Measurements from ENCODE around the gene MIAT.
A peak's percentile ranks its signal among the peaks of the same experiment; 100 is the strongest.

MIAT gene

GRCh38 chr22:26660961-26661578, 3.7 kb downstream of the MIAT start:
- H3K36me3 ChIP-seq (ENCODE audit: control insufficient read depth, insufficient read depth, low read length): no peaks in the 10 kb centered on the region
- no peak overlapping the region for H3K4me3 ChIP-seq (ENCODE audit: low read length)
- H3K27me3 ChIP-seq (ENCODE audit: control insufficient read depth, insufficient read depth, low read length): peaks cover 10% of the 10 kb centered on the region
- no peak overlapping the region for H3K27ac ChIP-seq (ENCODE audit: low read depth, low read length)
- H3K4me1 ChIP-seq (ENCODE audit: control insufficient read depth, insufficient read depth, low read length): peaks cover 4% of the 10 kb centered on the region
- H3K9ac ChIP-seq (ENCODE audit: low read length): no peak overlapping the region

- H3K36me3 ChIP-seq (ENCODE audit: control insufficient read depth, insufficient read depth, low read length): no peaks in the 10 kb centered on the region
- H3K27ac ChIP-seq (ENCODE audit: low read depth, low read length): no peak overlapping the region
Measured at GRCh38 chr22:26662160-26662559, 4.8 kb downstream of the MIAT start.

DNA sequence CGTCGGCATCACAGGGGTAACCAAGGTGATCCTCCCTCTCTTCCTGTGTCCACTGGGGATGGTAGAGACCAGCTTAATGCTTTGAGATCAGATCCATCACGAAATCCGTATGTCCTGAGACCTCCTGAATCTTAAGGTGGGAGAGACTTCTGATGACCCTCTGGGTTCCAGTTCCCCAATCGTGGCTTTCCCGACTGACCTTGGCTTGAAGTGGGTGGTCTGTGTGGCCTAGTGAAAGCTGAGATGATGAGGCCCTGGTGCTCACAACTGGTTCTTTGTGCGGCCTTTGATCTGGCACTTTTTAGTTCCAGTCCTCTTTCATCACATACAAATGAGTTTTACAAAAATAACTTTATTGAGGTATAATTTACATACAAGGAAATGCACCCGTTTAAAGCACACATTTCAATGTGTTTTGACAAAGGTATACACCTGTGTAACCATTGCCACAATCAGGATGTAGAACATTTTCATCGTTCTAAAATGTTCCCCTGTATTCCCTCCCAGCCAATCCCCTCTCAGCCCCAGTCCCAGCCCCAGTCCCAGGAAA, 6.1 kb downstream of the MIAT start:
- Histone ChIP-seq H3K27me3 (ENCODE audit: control insufficient read depth, insufficient read depth, low read length) (peaks cover 1% of the 10 kb centered on the region), H3K27ac (ENCODE audit: low read depth, low read length) (no peak overlapping the region), H3K9ac (ENCODE audit: low read length) (no peak overlapping the region), H3K4me3 (ENCODE audit: low read length) (no peak overlapping the region), H3K36me3 (ENCODE audit: control insufficient read depth, insufficient read depth, low read length) (no peaks in the 10 kb centered on the region), H3K4me1 (ENCODE audit: control insufficient read depth, insufficient read depth, low read length) (no peaks in the 10 kb centered on the region)

More at GRCh38 chr22:26662160-26662559, 4.8 kb downstream of the MIAT start:
- Histone ChIP-seq H3K27me3 (ENCODE audit: control insufficient read depth, insufficient read depth, low read length) (peaks cover 10% of the 10 kb centered on the region), H3K4me3 (ENCODE audit: low read length) (no peak overlapping the region), H3K9ac (ENCODE audit: low read length) (no peak overlapping the region), H3K4me1 (ENCODE audit: control insufficient read depth, insufficient read depth, low read length) (peaks cover 4% of the 10 kb centered on the region)

GRCh38 chr22:26665813-26666231, 8.4 kb downstream of the MIAT start:
- Histone ChIP-seq H3K27me3 (ENCODE audit: control insufficient read depth, insufficient read depth, low read length) (no peaks in the 10 kb centered on the region), H3K4me3 (ENCODE audit: low read length) (no peak overlapping the region), H3K4me1 (ENCODE audit: control insufficient read depth, insufficient read depth, low read length) (no peaks in the 10 kb centered on the region), H3K36me3 (ENCODE audit: control insufficient read depth, insufficient read depth, low read length) (no peaks in the 10 kb centered on the region), H3K27ac (ENCODE audit: low read depth, low read length) (no peak overlapping the region), H3K9ac (ENCODE audit: low read length) (no peak overlapping the region)

GRCh38 chr22:26667140-26667539, 9.8 kb downstream of the MIAT start:
- Histone ChIP-seq H3K36me3 (ENCODE audit: control insufficient read depth, insufficient read depth, low read length) (no peaks in the 10 kb centered on the region), H3K27me3 (ENCODE audit: control insufficient read depth, insufficient read depth, low read length) (no peaks in the 10 kb centered on the region), H3K27ac (ENCODE audit: low read depth, low read length) (no peak overlapping the region), H3K9ac (ENCODE audit: low read length) (no peak overlapping the region), H3K4me1 (ENCODE audit: control insufficient read depth, insufficient read depth, low read length) (peaks cover under 1% of the 10 kb centered on the region), H3K4me3 (ENCODE audit: low read length) (no peak overlapping the region)

- H3K4me3 ChIP-seq (ENCODE audit: low read length): no peak overlapping the region
- H3K36me3 ChIP-seq (ENCODE audit: control insufficient read depth, insufficient read depth, low read length): no peaks in the 10 kb centered on the region
- H3K27me3 ChIP-seq (ENCODE audit: control insufficient read depth, insufficient read depth, low read length): no peaks in the 10 kb centered on the region
- H3K9ac ChIP-seq (ENCODE audit: low read length): no peak overlapping the region
- H3K27ac ChIP-seq (ENCODE audit: low read depth, low read length): no peak overlapping the region
- peaks cover 9% of the 10 kb centered on the region for H3K4me1 ChIP-seq (ENCODE audit: control insufficient read depth, insufficient read depth, low read length)
Measured at GRCh38 chr22:26669060-26669481, 11.7 kb downstream of the MIAT start.

DNA sequence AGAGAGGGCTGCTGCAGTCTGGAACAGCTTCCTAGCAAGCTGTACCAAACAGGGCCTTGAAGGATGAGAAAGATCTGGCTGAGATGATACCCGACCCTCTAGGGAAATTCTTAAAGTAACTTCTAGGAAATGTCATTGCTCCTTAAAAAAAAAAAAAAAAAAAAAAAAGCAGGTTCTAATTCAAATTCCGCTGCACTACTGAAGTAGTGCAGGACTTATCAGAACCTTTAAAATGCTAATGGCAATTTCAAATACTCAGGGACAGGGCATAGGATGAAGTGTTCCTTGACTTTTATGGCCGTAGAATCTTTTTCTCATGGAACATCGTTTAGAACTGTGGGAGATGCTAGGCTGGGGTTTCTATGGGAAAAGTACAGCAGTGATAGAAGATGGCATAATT, 13.1 kb downstream of the MIAT start:
- Histone ChIP-seq H3K9ac (ENCODE audit: low read length) (no peak overlapping the region), H3K27ac (ENCODE audit: low read depth, low read length) (no peak overlapping the region), H3K27me3 (ENCODE audit: control insufficient read depth, insufficient read depth, low read length) (no peaks in the 10 kb centered on the region), H3K36me3 (ENCODE audit: control insufficient read depth, insufficient read depth, low read length) (no peaks in the 10 kb centered on the region), H3K4me3 (ENCODE audit: low read length) (no peak overlapping the region), H3K4me1 (ENCODE audit: control insufficient read depth, insufficient read depth, low read length) (peaks cover 9% of the 10 kb centered on the region)

DNA sequence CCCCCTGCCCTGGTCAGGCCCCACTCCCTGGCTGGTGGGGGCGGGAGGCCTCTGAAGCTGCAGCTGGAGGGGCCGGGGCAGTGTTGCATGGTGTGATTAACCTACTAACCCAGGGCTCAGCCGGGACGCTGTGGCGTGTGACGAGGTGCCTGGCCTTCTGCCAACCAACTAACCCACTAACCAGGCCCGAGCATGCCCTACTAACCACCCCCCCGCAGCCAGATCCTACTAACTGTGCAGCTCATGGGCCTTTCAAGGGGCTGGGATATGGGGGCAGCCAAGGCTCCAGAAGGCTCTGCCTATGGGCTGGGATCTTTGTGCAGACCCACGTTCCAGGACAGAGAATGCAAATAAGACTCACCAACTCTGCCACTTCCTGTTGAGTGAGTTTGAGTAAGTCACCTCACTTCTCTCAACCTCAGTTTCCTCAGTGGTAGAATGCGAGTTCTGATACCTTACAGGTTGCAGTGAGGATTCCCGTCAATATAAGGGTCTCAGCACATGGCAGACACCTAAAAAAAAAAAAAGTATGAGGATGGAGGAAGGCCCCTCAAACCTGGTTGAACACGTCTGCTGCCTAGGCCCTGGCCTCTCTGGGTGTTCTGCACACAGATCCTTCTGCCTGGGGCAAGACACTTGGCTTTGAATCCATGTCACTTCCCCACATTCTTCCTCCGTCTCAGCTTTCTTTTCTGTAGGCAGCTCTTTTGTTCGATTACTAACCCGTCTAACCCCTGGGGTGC, 14.1 kb downstream of the MIAT start:
- Histone ChIP-seq H3K27ac (ENCODE audit: low read depth, low read length) (no peak overlapping the region), H3K4me1 (ENCODE audit: control insufficient read depth, insufficient read depth, low read length) (peaks cover 9% of the 10 kb centered on the region), H3K4me3 (ENCODE audit: low read length) (no peak overlapping the region), H3K27me3 (ENCODE audit: control insufficient read depth, insufficient read depth, low read length) (no peaks in the 10 kb centered on the region), H3K9ac (ENCODE audit: low read length) (no peak overlapping the region), H3K36me3 (ENCODE audit: control insufficient read depth, insufficient read depth, low read length) (no peaks in the 10 kb centered on the region)

DNA sequence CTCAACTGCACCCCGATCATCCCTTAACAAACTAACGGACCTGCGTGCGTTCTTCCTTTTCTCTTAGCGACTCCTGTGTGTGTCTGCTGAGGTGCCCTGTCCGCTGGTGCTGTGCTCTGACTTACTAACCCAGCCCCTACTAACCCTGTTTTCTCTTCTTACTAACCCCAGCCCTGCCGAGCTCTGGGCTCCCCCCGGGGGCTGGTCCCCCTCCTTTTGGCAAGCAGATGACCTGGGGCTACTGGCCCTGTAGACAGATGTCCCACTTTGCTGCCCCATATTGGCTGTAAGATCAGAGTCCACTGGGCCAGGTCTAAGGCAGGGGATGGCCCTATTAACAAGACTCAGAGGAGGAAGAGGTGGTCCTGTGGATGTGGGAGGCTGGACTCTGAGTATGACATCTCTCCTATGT, 14.7 kb downstream of the MIAT start:
- Histone ChIP-seq H3K4me3 (ENCODE audit: low read length) (peak overlapping the region; percentile 93), H3K27me3 (ENCODE audit: control insufficient read depth, insufficient read depth, low read length) (no peaks in the 10 kb centered on the region), H3K9ac (ENCODE audit: low read length) (peak overlapping the region; percentile 7), H3K36me3 (ENCODE audit: control insufficient read depth, insufficient read depth, low read length) (no peaks in the 10 kb centered on the region), H3K4me1 (ENCODE audit: control insufficient read depth, insufficient read depth, low read length) (peaks cover 9% of the 10 kb centered on the region), H3K27ac (ENCODE audit: low read depth, low read length) (peak overlapping the region; percentile 88)

- Histone ChIP-seq H3K9ac (ENCODE audit: low read length) (peak overlapping the region; percentile 85), H3K27ac (ENCODE audit: low read depth, low read length) (peak overlapping the region; percentile 88), H3K4me3 (ENCODE audit: low read length) (peak overlapping the region; percentile 93), H3K36me3 (ENCODE audit: control insufficient read depth, insufficient read depth, low read length) (no peaks in the 10 kb centered on the region), H3K27me3 (ENCODE audit: control insufficient read depth, insufficient read depth, low read length) (no peaks in the 10 kb centered on the region), H3K4me1 (ENCODE audit: control insufficient read depth, insufficient read depth, low read length) (peaks cover 9% of the 10 kb centered on the region)
Measured at GRCh38 chr22:26672590-26673468, 15.4 kb downstream of the MIAT start.

GRCh38 chr22:26673486-26673885, 16.1 kb downstream of the MIAT start:
- H3K4me1 ChIP-seq (ENCODE audit: control insufficient read depth, insufficient read depth, low read length): peaks cover 9% of the 10 kb centered on the region

More at GRCh38 chr22:26673486-26673885, 16.1 kb downstream of the MIAT start:
- H3K27me3 ChIP-seq (ENCODE audit: control insufficient read depth, insufficient read depth, low read length): no peaks in the 10 kb centered on the region
- H3K4me3 ChIP-seq (ENCODE audit: low read length): peak overlapping the region; percentile 93
- H3K9ac ChIP-seq (ENCODE audit: low read length): peak overlapping the region; percentile 85
- no peaks in the 10 kb centered on the region for H3K36me3 ChIP-seq (ENCODE audit: control insufficient read depth, insufficient read depth, low read length)
- peak overlapping the region; percentile 88 for H3K27ac ChIP-seq (ENCODE audit: low read depth, low read length)

Measured in rectal smooth muscle tissue (tissue), 1 donor.